Measurements from ENCODE around the gene PRPF31.

Gene PRPF31

DNA sequence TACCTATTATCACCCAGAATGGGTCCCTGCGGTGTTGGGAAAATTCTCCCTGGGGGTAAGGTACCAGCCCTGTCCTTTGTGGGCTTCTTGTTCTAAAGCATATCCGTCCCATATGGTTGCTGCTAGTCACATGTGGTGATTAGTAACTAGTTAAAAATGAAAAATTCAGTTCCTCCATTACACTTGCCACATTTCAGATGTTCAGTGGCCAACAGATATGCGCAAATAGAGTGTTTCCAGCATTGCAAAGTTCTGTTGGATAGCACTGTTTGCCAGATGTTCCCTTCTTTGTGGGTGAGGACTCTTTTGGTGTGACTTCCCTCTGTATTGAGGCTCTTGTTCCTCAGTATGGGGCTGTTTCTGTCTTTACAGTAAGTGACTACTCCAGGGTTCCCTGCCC lies 25.8 kb downstream of the PRPF31 start:
- Mint-ChIP-seq H3K4me1 (ENCODE audit: low read depth) (peaks cover 69% of the 10 kb centered on the region), H3K27ac (no peak overlapping the region)

DNA sequence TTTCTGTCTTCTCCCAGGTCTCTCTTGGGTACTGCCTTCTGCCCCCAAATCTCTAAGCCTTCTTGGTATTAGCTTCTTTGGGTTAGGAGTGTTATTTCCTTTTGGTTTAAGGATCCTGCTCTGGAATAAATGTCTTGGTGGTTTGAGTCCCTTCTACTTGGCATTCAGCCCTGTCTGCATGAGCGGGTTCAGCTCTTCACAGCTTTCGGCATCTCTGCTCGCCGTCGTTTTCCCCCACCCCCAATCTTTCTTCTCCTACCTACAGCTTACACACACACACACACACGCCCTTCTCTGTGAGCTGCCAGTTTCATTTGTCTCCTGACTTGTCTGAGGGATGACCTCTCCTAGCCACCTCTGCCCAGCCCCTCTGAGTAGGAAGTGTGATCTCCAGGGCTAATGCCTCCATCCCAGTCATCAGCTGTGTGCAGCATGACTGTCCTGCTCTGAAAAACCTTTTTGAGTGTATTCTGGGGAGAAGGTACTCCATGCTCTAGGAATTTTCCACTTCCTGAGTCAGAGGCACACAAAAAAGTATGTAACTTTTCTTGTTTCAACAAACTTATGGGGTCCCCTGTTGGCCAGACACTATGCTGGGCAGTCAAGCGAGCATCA lies 26.7 kb downstream of the PRPF31 start:
- Mint-ChIP-seq H3K27me3 (no peaks in the 10 kb centered on the region), H3K27ac (peak overlapping the region; percentile 18), H3K9me3 (no peaks in the 10 kb centered on the region), H3K4me1 (ENCODE audit: low read depth) (peaks cover 63% of the 10 kb centered on the region), H3K4me3 (no peak overlapping the region), H3K36me3 (ENCODE audit: low read depth) (peaks cover 92% of the 10 kb centered on the region)
- intact Hi-C loops (cut with micrococcal nuclease): no loop called here

More for the DNA sequence above, 25.8 kb downstream of the PRPF31 start:
- intact Hi-C loops (cut with micrococcal nuclease): no loop called here
- H3K36me3 Mint-ChIP-seq (ENCODE audit: low read depth): peaks cover 83% of the 10 kb centered on the region
- no peaks in the 10 kb centered on the region for H3K27me3 Mint-ChIP-seq
- no peak overlapping the region for H3K4me3 Mint-ChIP-seq
- H3K9me3 Mint-ChIP-seq: no peaks in the 10 kb centered on the region

DNA sequence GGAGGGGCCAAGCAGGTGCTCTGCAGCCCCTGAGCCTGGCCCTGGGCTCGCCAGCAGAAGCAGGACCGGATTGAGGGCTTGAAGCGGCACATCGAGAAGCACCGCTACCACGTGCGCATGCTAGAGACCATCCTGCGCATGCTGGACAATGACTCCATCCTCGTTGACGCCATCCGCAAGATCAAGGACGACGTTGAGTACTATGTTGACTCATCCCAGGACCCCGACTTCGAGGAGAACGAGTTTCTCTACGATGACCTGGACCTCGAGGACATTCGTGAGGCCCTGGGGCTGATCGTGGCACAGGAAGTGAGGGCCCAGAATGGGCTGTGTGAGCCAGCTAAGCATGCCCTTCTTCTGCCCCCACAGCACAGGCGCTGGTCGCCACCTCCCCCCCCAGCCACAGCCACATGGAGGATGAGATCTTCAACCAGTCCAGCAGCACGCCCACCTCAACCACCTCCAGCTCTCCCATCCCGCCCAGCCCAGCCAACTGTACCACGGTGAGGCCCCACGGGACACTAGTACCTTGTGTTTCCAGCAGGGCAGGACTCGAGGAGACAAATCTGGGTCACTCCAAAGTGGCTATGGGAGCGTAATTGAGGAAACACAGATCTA lies 30.1 kb downstream of the PRPF31 start:
- peaks cover 46% of the 10 kb centered on the region for H3K4me1 Mint-ChIP-seq (ENCODE audit: low read depth)
- H3K27ac Mint-ChIP-seq: no peak overlapping the region
- H3K9me3 Mint-ChIP-seq: no peaks in the 10 kb centered on the region
- intact Hi-C loops (cut with micrococcal nuclease): no loop called here
- no peaks in the 10 kb centered on the region for H3K27me3 Mint-ChIP-seq
- peaks cover 94% of the 10 kb centered on the region for H3K36me3 Mint-ChIP-seq (ENCODE audit: low read depth)
- no peak overlapping the region for H3K4me3 Mint-ChIP-seq

GRCh38 chr19:54147676-54148075 lies 32.1 kb downstream of the PRPF31 start:
- Mint-ChIP-seq H3K27ac (no peak overlapping the region), H3K36me3 (ENCODE audit: low read depth) (peaks cover 100% of the 10 kb centered on the region), H3K27me3 (no peaks in the 10 kb centered on the region), H3K4me1 (ENCODE audit: low read depth) (peaks cover 26% of the 10 kb centered on the region), H3K9me3 (no peaks in the 10 kb centered on the region), H3K4me3 (no peak overlapping the region)
- intact Hi-C loops (cut with micrococcal nuclease): no loop called here

DNA sequence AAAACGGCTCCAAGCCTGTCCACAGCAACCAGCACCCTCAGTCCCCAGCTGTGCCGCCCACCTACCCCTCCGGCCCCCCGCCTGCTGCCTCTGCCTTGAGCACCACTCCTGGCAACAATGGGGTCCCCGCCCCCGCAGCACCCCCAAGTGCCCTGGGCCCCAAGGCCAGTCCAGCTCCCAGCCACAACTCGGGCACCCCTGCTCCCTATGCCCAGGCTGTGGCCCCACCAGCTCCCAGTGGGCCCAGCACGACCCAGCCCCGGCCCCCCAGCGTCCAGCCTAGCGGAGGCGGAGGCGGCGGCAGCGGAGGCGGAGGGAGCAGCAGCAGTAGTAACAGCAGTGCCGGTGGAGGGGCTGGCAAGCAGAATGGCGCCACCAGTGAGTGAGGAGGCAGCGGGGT lies 32.6 kb downstream of the PRPF31 start:
- Mint-ChIP-seq H3K36me3 (ENCODE audit: low read depth) (peaks cover 100% of the 10 kb centered on the region), H3K4me1 (ENCODE audit: low read depth) (peaks cover 22% of the 10 kb centered on the region), H3K27ac (no peak overlapping the region), H3K27me3 (no peaks in the 10 kb centered on the region), H3K4me3 (no peak overlapping the region), H3K9me3 (no peaks in the 10 kb centered on the region)
- intact Hi-C loops (cut with micrococcal nuclease): no loop called here

- no peaks in the 10 kb centered on the region for H3K27me3 Mint-ChIP-seq
- H3K27ac Mint-ChIP-seq: no peak overlapping the region
- peaks cover 100% of the 10 kb centered on the region for H3K36me3 Mint-ChIP-seq (ENCODE audit: low read depth)
- no peaks in the 10 kb centered on the region for H3K9me3 Mint-ChIP-seq
- no peak overlapping the region for H3K4me3 Mint-ChIP-seq
- intact Hi-C loops (cut with micrococcal nuclease): no loop called here
- H3K4me1 Mint-ChIP-seq (ENCODE audit: low read depth): peaks cover 16% of the 10 kb centered on the region
Observed at GRCh38 chr19:54149021-54149812, 33.7 kb downstream of the PRPF31 start.

- Mint-ChIP-seq H3K27me3 (no peaks in the 10 kb centered on the region), H3K36me3 (ENCODE audit: low read depth) (peaks cover 100% of the 10 kb centered on the region), H3K9me3 (no peaks in the 10 kb centered on the region), H3K4me3 (no peak overlapping the region), H3K27ac (peak overlapping the region; percentile 6), H3K4me1 (ENCODE audit: low read depth) (peaks cover 13% of the 10 kb centered on the region)
- intact Hi-C loops (cut with micrococcal nuclease): no loop called here
Observed at GRCh38 chr19:54151362-54152035, 35.9 kb downstream of the PRPF31 start.

DNA sequence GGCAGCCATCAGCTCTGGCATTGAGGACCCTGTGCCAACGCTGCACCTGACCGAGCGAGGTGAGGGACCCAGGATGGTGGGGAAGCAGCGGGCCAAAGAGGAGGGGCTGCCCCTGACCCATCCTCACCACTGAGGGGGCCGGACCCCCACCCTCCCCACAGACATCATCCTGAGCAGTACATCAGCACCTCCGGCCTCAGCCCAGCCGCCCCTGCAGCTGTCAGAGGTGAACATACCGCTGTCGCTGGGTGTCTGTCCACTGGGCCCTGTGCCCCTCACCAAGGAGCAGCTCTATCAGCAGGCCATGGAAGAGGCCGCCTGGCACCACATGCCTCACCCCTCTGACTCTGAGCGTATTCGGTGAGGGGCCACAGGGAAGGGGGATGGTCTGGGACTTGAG lies 36.7 kb downstream of the PRPF31 start:
- Mint-ChIP-seq H3K4me1 (ENCODE audit: low read depth) (peaks cover 21% of the 10 kb centered on the region), H3K9me3 (no peaks in the 10 kb centered on the region), H3K27me3 (no peaks in the 10 kb centered on the region), H3K27ac (no peak overlapping the region), H3K36me3 (ENCODE audit: low read depth) (peaks cover 100% of the 10 kb centered on the region), H3K4me3 (no peak overlapping the region)
- intact Hi-C loops (cut with micrococcal nuclease): no loop called here

DNA sequence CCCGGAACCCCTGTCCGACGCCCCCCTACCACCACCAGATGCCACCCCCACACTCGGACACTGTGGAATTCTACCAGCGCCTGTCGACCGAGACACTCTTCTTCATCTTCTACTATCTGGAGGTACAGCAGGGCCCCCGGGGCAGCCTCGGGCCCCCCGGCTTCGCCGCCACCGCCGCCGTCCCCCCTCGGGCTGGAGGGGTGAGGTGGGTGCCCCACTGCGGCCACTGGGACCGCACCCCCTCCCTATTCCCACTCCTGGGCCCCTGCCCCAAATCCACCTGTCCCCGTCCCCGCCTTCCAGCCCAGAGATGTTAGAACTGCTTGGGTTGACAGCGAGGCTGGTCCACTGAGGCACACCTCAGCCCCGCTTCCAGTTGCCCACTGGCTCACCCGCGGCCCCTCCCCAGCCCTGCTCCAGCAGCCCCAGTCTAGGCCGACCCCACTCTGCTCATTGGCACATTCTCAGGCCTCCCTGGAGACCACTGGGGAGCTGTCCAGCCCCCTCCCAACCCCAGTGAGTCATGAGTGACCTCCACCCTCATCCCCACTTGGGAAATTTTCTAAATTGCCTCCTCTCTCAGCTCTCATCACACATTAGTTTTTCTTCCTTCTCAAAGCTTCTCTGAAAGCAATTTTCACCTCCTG lies 37.4 kb downstream of the PRPF31 start:
- Mint-ChIP-seq H3K36me3 (ENCODE audit: low read depth) (peaks cover 100% of the 10 kb centered on the region), H3K9me3 (no peaks in the 10 kb centered on the region), H3K4me3 (no peak overlapping the region), H3K4me1 (ENCODE audit: low read depth) (peaks cover 26% of the 10 kb centered on the region), H3K27me3 (no peaks in the 10 kb centered on the region), H3K27ac (peak overlapping the region; percentile 17)
- intact Hi-C loops (cut with micrococcal nuclease): no loop called here

GRCh38 chr19:54153731-54154326 lies 38.3 kb downstream of the PRPF31 start:
- Mint-ChIP-seq H3K4me3 (no peak overlapping the region), H3K9me3 (no peaks in the 10 kb centered on the region), H3K36me3 (ENCODE audit: low read depth) (peaks cover 99% of the 10 kb centered on the region), H3K27me3 (no peaks in the 10 kb centered on the region), H3K4me1 (ENCODE audit: low read depth) (peaks cover 35% of the 10 kb centered on the region), H3K27ac (peak overlapping the region; percentile 17)
- intact Hi-C loops (cut with micrococcal nuclease): no loop called here

- no peak overlapping the region for H3K4me3 Mint-ChIP-seq
Observed at GRCh38 chr19:54154603-54155345, 39.2 kb downstream of the PRPF31 start.

GRCh38 chr19:54155694-54156093 lies 40.1 kb downstream of the PRPF31 start:
- H3K4me1 Mint-ChIP-seq (ENCODE audit: low read depth): peaks cover 39% of the 10 kb centered on the region

More at GRCh38 chr19:54154603-54155345, 39.2 kb downstream of the PRPF31 start:
- Mint-ChIP-seq H3K4me1 (ENCODE audit: low read depth) (peaks cover 35% of the 10 kb centered on the region), H3K36me3 (ENCODE audit: low read depth) (peaks cover 99% of the 10 kb centered on the region), H3K27ac (no peak overlapping the region), H3K9me3 (no peaks in the 10 kb centered on the region), H3K27me3 (no peaks in the 10 kb centered on the region)
- intact Hi-C loops (cut with micrococcal nuclease): no loop called here

DNA sequence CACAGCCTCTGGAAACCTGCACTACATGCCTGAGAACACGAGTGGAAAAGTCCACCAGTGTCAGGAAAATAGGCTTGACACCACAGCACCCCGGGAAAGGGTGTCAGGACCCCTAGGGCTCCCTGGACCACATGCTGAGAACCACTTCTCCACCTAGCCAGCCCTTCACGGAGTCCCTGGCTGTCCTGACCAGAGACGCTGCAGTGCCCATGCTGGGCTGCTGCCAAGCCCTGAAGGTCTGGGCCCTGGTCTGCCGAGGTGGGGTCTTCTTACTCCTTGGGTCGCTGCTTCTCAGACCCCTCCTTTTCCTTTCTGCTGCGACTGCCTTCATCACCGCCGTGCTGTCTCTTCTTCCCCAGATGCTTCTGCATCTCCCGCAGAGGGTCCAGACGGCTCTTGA lies 40.9 kb downstream of the PRPF31 start:
- Mint-ChIP-seq H3K27ac (no peak overlapping the region), H3K4me1 (ENCODE audit: low read depth) (peaks cover 45% of the 10 kb centered on the region), H3K4me3 (no peak overlapping the region), H3K9me3 (no peaks in the 10 kb centered on the region), H3K36me3 (ENCODE audit: low read depth) (peaks cover 82% of the 10 kb centered on the region), H3K27me3 (no peaks in the 10 kb centered on the region)
- intact Hi-C loops (cut with micrococcal nuclease): no loop called here

More at GRCh38 chr19:54155694-54156093, 40.1 kb downstream of the PRPF31 start:
- H3K27me3 Mint-ChIP-seq: no peaks in the 10 kb centered on the region
- peaks cover 89% of the 10 kb centered on the region for H3K36me3 Mint-ChIP-seq (ENCODE audit: low read depth)
- H3K4me3 Mint-ChIP-seq: no peak overlapping the region
- intact Hi-C loops (cut with micrococcal nuclease): no loop called here
- no peaks in the 10 kb centered on the region for H3K9me3 Mint-ChIP-seq
- no peak overlapping the region for H3K27ac Mint-ChIP-seq
